Activated naive CD4-positive, alpha-beta T cell treated with anti-CD3 and anti-CD28 coated beads, Interleukin-2, amount 50 U/mL, for 24 hours (primary cell): Measurements from ENCODE around the gene FRAS1.
"Not testable (repeated sequence)": the region's sequence is repeated elsewhere in the genome, so short reads cannot be mapped to it uniquely, and the experiment has no call there.

Experiments
- H3K27ac Mint-ChIP-seq: one replicate; pipeline ENCODE4 v1.8.0; 2021; ENCODE audit warnings: mild to moderate bottlenecking, mixed read lengths
- H3K27me3 Mint-ChIP-seq: one replicate; pipeline ENCODE4 v1.8.0; 2021; ENCODE audit warnings: mixed read lengths
- H3K36me3 Mint-ChIP-seq: one replicate; pipeline ENCODE4 v1.8.0; 2021; ENCODE audit warnings: mixed read lengths
- H3K4me1 Mint-ChIP-seq: one replicate; pipeline ENCODE4 v1.8.0; 2021; ENCODE audit warnings: mixed read lengths
- H3K4me3 Mint-ChIP-seq: one replicate; pipeline ENCODE4 v1.8.0; 2021; ENCODE audit warnings: mild to moderate bottlenecking, mixed read lengths
- H3K9me3 Mint-ChIP-seq: one replicate; pipeline ENCODE4 v1.8.0; 2021; ENCODE audit warnings: mixed read lengths

Gene FRAS1

GRCh38 chr4:78524009-78524408 is 466.9 kb downstream of the FRAS1 start:
- H3K9me3 Mint-ChIP-seq: no peaks in the 10 kb centered on the region
- H3K27me3 Mint-ChIP-seq: no peaks in the 10 kb centered on the region
- no peaks in the 10 kb centered on the region for H3K4me1 Mint-ChIP-seq
- no peak overlapping the region for H3K4me3 Mint-ChIP-seq
- no peaks in the 10 kb centered on the region for H3K36me3 Mint-ChIP-seq
- no peak overlapping the region for H3K27ac Mint-ChIP-seq

GRCh38 chr4:78525559-78525958 is 468.4 kb downstream of the FRAS1 start:
- H3K4me1 Mint-ChIP-seq: no peaks in the 10 kb centered on the region
- no peaks in the 10 kb centered on the region for H3K27me3 Mint-ChIP-seq
- H3K27ac Mint-ChIP-seq: no peak overlapping the region
- H3K36me3 Mint-ChIP-seq: no peaks in the 10 kb centered on the region
- no peaks in the 10 kb centered on the region for H3K9me3 Mint-ChIP-seq
- H3K4me3 Mint-ChIP-seq: no peak overlapping the region

GRCh38 chr4:78527103-78527502 is 470.0 kb downstream of the FRAS1 start:
- no peaks in the 10 kb centered on the region for H3K36me3 Mint-ChIP-seq
- H3K27me3 Mint-ChIP-seq: no peaks in the 10 kb centered on the region
- no peaks in the 10 kb centered on the region for H3K4me1 Mint-ChIP-seq
- no peak overlapping the region for H3K4me3 Mint-ChIP-seq
- H3K27ac Mint-ChIP-seq: no peak overlapping the region
- H3K9me3 Mint-ChIP-seq: no peaks in the 10 kb centered on the region

GRCh38 chr4:78527555-78527954 is 470.4 kb downstream of the FRAS1 start:
- no peaks in the 10 kb centered on the region for H3K27me3 Mint-ChIP-seq
- H3K36me3 Mint-ChIP-seq: no peaks in the 10 kb centered on the region
- H3K27ac Mint-ChIP-seq: no peak overlapping the region
- H3K9me3 Mint-ChIP-seq: no peaks in the 10 kb centered on the region
- H3K4me3 Mint-ChIP-seq: no peak overlapping the region
- no peaks in the 10 kb centered on the region for H3K4me1 Mint-ChIP-seq

GRCh38 chr4:78528327-78528726 is 471.2 kb downstream of the FRAS1 start:
- no peaks in the 10 kb centered on the region for H3K36me3 Mint-ChIP-seq
- H3K27me3 Mint-ChIP-seq: no peaks in the 10 kb centered on the region
- H3K9me3 Mint-ChIP-seq: no peaks in the 10 kb centered on the region
- H3K27ac Mint-ChIP-seq: no peak overlapping the region
- H3K4me3 Mint-ChIP-seq: no peak overlapping the region
- no peaks in the 10 kb centered on the region for H3K4me1 Mint-ChIP-seq

DNA sequence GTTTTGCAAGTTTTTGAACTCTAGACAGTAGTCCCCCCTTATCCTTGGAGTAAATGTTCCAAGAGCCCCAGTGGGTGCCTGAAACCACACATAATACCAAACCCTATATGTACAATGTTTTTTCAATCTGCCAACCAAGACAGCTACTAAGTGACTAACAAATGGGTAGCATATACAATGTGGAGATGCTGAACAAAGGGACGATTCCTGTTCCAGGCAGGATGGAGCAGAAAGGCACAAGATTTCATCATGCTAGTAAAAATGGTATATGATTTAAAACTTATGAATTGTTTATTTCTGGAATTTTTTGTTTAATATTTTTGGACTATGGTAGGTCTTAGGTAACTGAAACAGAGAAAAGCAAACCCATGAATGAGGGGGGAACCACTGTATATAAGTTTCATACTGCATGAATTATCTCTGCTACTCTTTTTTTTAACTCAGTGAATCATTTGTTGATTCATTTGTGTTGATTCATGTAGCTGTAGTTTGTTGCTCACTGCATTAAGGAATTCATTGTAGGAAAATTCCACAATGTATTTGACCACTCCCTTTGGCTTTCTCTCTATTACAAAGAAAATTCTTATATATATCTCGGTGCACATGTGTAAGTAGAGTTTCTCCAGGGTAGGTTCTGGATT is 472.6 kb downstream of the FRAS1 start:
- no peaks in the 10 kb centered on the region for H3K9me3 Mint-ChIP-seq
- H3K36me3 Mint-ChIP-seq: no peaks in the 10 kb centered on the region
- no peak overlapping the region for H3K4me3 Mint-ChIP-seq
- no peaks in the 10 kb centered on the region for H3K4me1 Mint-ChIP-seq
- H3K27me3 Mint-ChIP-seq: no peaks in the 10 kb centered on the region
- H3K27ac Mint-ChIP-seq: no peak overlapping the region

DNA sequence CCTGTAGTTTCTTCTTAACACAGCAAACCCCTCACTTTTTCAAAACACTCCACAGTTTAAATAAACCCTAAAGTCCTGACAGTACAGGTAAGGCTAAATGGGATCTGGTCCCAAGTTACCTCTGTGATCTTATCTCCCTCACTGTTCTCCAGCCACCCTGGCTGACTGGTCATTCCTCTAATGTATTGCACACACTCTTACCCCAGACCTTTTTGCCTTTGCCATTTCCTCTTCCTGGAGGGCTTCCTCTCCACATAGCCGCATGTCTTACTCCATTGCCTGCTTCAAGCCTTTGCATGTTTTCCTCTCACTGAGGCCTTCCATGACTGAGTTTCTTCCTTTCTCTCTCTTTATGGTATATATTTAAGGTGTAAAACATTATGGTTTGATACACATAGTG is 474.9 kb downstream of the FRAS1 start:
- Mint-ChIP-seq H3K4me3 (no peak overlapping the region), H3K27ac (no peak overlapping the region), H3K36me3 (no peaks in the 10 kb centered on the region), H3K27me3 (no peaks in the 10 kb centered on the region), H3K4me1 (no peaks in the 10 kb centered on the region), H3K9me3 (no peaks in the 10 kb centered on the region)

DNA sequence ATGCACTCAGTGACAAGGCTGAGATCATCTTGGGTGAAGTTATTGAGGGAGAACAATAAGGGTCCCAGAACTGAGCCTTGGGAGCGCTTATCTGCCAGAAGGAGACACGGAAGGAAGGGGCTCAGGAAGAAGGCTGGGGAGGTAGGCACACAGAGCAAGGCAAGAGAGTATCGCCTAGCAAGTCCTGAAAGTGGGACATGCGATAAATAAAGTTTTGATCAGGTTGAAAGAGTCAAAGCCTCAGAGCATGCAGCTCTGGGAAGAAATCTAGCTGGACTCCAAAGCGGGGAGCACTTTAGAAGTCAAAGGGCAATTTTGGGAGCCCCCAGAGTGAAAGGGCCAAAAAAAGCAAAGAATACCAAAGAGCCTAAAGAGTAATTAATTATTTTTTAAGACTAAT is 476.7 kb downstream of the FRAS1 start:
- Mint-ChIP-seq H3K4me3 (no peak overlapping the region), H3K27ac (no peak overlapping the region), H3K36me3 (no peaks in the 10 kb centered on the region), H3K27me3 (peaks cover 3% of the 10 kb centered on the region), H3K9me3 (no peaks in the 10 kb centered on the region), H3K4me1 (no peaks in the 10 kb centered on the region)

GRCh38 chr4:78534286-78534955 is 477.3 kb downstream of the FRAS1 start:
- H3K9me3 Mint-ChIP-seq: no peaks in the 10 kb centered on the region
- no peak overlapping the region for H3K27ac Mint-ChIP-seq
- H3K36me3 Mint-ChIP-seq: no peaks in the 10 kb centered on the region
- peaks cover 6% of the 10 kb centered on the region for H3K27me3 Mint-ChIP-seq
- H3K4me1 Mint-ChIP-seq: no peaks in the 10 kb centered on the region
- H3K4me3 Mint-ChIP-seq: no peak overlapping the region

DNA sequence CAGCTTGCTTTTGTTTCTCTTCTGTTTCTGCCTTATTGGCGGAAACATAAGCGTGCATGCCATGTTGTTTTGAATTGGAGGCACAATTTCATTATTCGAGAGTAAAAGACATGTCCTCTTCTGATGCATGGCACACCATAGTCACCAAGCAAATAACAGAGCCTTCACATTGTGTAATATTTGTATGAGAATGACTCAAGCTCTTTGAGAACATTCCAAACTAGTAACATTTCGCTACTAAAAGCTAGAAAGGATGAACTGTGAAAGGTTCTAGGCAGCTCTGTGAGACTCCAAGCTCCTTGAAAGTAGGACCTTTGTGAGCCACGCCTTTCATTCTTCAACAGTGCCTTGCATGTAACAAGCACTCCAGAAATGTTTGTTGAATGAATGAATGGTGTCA is 485.2 kb downstream of the FRAS1 start:
- H3K4me3 Mint-ChIP-seq: no peak overlapping the region
- no peaks in the 10 kb centered on the region for H3K4me1 Mint-ChIP-seq
- no peaks in the 10 kb centered on the region for H3K36me3 Mint-ChIP-seq
- H3K27ac Mint-ChIP-seq: no peak overlapping the region
- H3K27me3 Mint-ChIP-seq: peaks cover 5% of the 10 kb centered on the region
- no peaks in the 10 kb centered on the region for H3K9me3 Mint-ChIP-seq

- Mint-ChIP-seq H3K4me3 (no peak overlapping the region), H3K27ac (no peak overlapping the region), H3K27me3 (peaks cover 4% of the 10 kb centered on the region), H3K4me1 (no peaks in the 10 kb centered on the region), H3K36me3 (no peaks in the 10 kb centered on the region), H3K9me3 (no peaks in the 10 kb centered on the region)
These were observed 486.5 kb downstream of the FRAS1 start for GRCh38 chr4:78543424-78544125.

DNA sequence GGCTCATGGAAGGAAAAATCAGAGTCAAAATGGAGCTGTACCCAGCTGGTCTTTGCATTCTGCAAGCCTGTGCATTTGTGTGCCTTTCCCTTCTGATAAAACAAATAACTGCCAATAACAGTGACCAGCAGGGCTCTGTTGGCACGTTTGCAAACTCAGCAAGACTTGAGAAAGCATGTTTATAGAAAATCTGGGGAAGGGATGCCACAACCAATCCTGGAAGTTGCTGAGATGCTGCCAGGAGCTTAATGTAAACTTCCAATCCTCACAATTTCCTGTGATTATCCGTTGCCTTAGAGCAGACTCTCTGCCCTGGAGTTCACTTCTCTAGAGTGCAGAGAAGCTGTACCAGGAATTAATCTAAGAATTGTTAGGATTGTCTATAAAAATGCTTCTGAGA is 487.6 kb downstream of the FRAS1 start:
- Mint-ChIP-seq H3K36me3 (no peaks in the 10 kb centered on the region), H3K27ac (no peak overlapping the region), H3K9me3 (no peaks in the 10 kb centered on the region), H3K4me3 (no peak overlapping the region), H3K4me1 (no peaks in the 10 kb centered on the region), H3K27me3 (no peaks in the 10 kb centered on the region)

DNA sequence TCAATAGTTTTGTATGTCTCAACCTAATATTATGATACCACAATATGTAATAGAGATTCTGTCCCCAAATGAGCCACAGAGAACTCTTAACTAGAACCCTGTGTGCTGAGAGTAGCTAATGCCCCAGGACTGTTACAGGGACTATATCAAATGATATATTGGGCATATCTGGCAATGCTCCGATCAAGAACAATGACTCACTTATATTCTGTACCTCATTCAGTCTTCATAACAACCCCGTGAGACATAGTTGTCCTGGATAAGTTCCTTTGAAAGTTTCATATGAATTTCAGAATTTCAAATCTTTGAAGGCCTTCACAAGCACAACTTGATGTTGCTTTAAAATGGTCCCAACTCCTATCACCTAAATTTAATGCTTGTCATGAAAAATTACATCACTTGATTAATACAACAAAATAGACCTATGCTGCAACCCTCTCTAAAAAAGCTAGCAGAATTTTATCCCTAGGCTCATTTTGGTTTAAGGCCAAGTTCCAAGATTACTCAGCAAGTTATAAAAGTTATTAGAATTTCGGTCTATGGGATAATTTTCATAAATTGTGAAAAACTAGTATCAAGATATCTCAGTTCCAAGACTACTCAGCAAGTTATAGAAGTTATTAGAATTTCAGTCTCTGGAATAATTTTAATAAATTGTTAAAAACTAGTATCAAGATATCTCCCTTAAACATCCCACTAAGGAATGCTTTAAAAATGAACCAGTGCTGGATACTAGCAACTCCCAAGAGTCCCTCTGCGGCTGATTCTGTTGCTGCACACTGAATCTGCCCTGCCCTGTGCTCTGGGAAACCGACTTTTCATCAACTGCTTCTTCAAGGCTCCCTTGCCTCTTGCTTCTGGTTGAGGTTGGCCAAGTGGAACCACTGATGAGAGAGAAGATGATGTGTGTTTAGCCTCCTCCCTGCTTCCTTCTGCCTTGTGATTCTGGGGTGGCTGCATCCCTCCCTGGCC is 488.4 kb downstream of the FRAS1 start:
- Mint-ChIP-seq H3K27ac (no peak overlapping the region), H3K27me3 (peaks cover under 1% of the 10 kb centered on the region), H3K9me3 (no peaks in the 10 kb centered on the region), H3K4me3 (no peak overlapping the region), H3K4me1 (no peaks in the 10 kb centered on the region), H3K36me3 (no peaks in the 10 kb centered on the region)

- not testable (repeated sequence) for H3K4me3 Mint-ChIP-seq
These were observed 490.8 kb downstream of the FRAS1 start for GRCh38 chr4:78547899-78548298.

GRCh38 chr4:78548889-78549288 is 491.8 kb downstream of the FRAS1 start:
- H3K36me3 Mint-ChIP-seq, H3K4me1 Mint-ChIP-seq, H3K9me3 Mint-ChIP-seq, H3K4me3 Mint-ChIP-seq, H3K27ac Mint-ChIP-seq: not testable (repeated sequence)
- peaks cover 15% of the 10 kb centered on the region for H3K27me3 Mint-ChIP-seq

More at GRCh38 chr4:78547899-78548298, 490.8 kb downstream of the FRAS1 start:
- H3K36me3 Mint-ChIP-seq, H3K9me3 Mint-ChIP-seq, H3K27ac Mint-ChIP-seq, H3K4me1 Mint-ChIP-seq: not testable (repeated sequence)
- H3K27me3 Mint-ChIP-seq: peaks cover 15% of the 10 kb centered on the region
